ENCODE data around the gene CREB3L4. TPM values are rescaled to one million over a fixed set of nuclear protein-coding genes. Genes with fewer than 3 reads are reported as not detected.
A peak's percentile ranks its signal among the peaks of the same experiment; 100 is the strongest.

The CREB3L4 gene
- total and polyA plus RNA-seq, 4 donors = 4.4 to 10.3 (median 8.8) TPM

- Histone ChIP-seq H3K27ac (ENCODE audit: low read depth in 1 of 2, low read length in 2 of 2) (peak overlapping the region; percentile 14 to 91), H3K4me1 (ENCODE audit: control insufficient read depth in 4 of 4, insufficient read depth in 4 of 4, low read length in 3 of 4) (peaks cover 11 to 63% (median 51%) of the 10 kb centered on the region in 4 donors), H3K36me3 (ENCODE audit: control insufficient read depth in 4 of 4, insufficient read depth in 3 of 4, low read depth in 1 of 4, low read length in 3 of 4) (peaks cover 0 to 8% (median 1%) of the 10 kb centered on the region in 4 donors), H3K9me3 (ENCODE audit: control insufficient read depth in 4 of 4, low read length in 3 of 4) (no peaks in the 10 kb centered on the region), H3K4me3 (ENCODE audit: low read depth in 1 of 3, low read length in 3 of 3) (peak overlapping the region in 1 of 3 donors; percentile 12), H3K9ac (ENCODE audit: low read depth in 1 of 2, low read length in 2 of 2) (no peak overlapping the region), H3K27me3 (ENCODE audit: control insufficient read depth in 4 of 4, insufficient read depth in 4 of 4, low read length in 3 of 4) (no peaks in the 10 kb centered on the region)
- no peak for DNase-seq (ENCODE audit: low spot score)
- WGBS = 20% methylated on average over 4 of the region's 4 CpGs
- TF ChIP-seq NR2F2 (IDR thresholded peaks at IDR 0.05) (no peak), JUND (IDR thresholded peaks at IDR 0.05) (no peak), RXRA (IDR thresholded peaks at IDR 0.05) (no peak), YY1 (IDR thresholded peaks at IDR 0.05) (no peak), HNF4G (IDR thresholded peaks at IDR 0.05) (no peak), FOXA2 (IDR thresholded peaks at IDR 0.05) (no peak), SP1 (IDR thresholded peaks at IDR 0.05) (no peak), RAD21 (IDR thresholded peaks at IDR 0.05) (no peak), TAF1 (conservative IDR thresholded peaks at IDR 0.05) (no peak), REST (IDR thresholded peaks at IDR 0.05) (no peak), ATF3 (IDR thresholded peaks at IDR 0.05) (no peak), GABPA (IDR thresholded peaks at IDR 0.05 in 1 of 2, conservative IDR thresholded peaks at IDR 0.05 in 1 of 2) (no peak), HNF4A (conservative IDR thresholded peaks at IDR 0.05) (no peak), ZBTB33 (IDR thresholded peaks at IDR 0.05) (no peak), EGR1 (IDR thresholded peaks at IDR 0.05; ENCODE audit: low read depth in 2 of 2) (no peak), CTCF (IDR thresholded peaks at IDR 0.05; ENCODE audit: low read depth, low read length, missing input control) (no peak)
Measured at GRCh38 chr1:153958961-153959260, 8.8 kb upstream of the CREB3L4 start.

GRCh38 chr1:153959454-153959853, 8.2 kb upstream of the CREB3L4 start:
- peaks cover 0 to 8% (median 1%) of the 10 kb centered on the region in 4 donors for H3K36me3 ChIP-seq (ENCODE audit: control insufficient read depth in 4 of 4, insufficient read depth in 3 of 4, low read depth in 1 of 4, low read length in 3 of 4)
- 70% methylated on average over 3 of the region's 3 CpGs for WGBS
- no peak overlapping the region for H3K9ac ChIP-seq (ENCODE audit: low read depth in 1 of 2, low read length in 2 of 2)
- no peaks in the 10 kb centered on the region for H3K9me3 ChIP-seq (ENCODE audit: control insufficient read depth in 4 of 4, low read length in 3 of 4)
- H3K27ac ChIP-seq (ENCODE audit: low read depth in 1 of 2, low read length in 2 of 2) = peak overlapping the region in 1 of 2 donors; percentile 1
- no peaks in the 10 kb centered on the region for H3K27me3 ChIP-seq (ENCODE audit: control insufficient read depth in 4 of 4, insufficient read depth in 4 of 4, low read length in 3 of 4)
- H3K4me3 ChIP-seq (ENCODE audit: low read depth in 1 of 3, low read length in 3 of 3) = no peak overlapping the region
- no peak for DNase-seq (ENCODE audit: low spot score)
- H3K4me1 ChIP-seq (ENCODE audit: control insufficient read depth in 4 of 4, insufficient read depth in 4 of 4, low read length in 3 of 4) = peaks cover 11 to 63% (median 51%) of the 10 kb centered on the region in 4 donors
- TF ChIP-seq YY1 (IDR thresholded peaks at IDR 0.05) (no peak), TAF1 (conservative IDR thresholded peaks at IDR 0.05) (no peak), GABPA (IDR thresholded peaks at IDR 0.05 in 1 of 2, conservative IDR thresholded peaks at IDR 0.05 in 1 of 2) (no peak), MAX (IDR thresholded peaks at IDR 0.05) (no peak)
